ENCODE results near the gene BCL6. TPM values are rescaled to one million over a fixed set of nuclear protein-coding genes. Genes with fewer than 3 reads are reported as not detected.

Gene BCL6
- total and polyA plus RNA-seq, 9 of the 15 experiments (the other 6 are each of a cell fraction or from before 2014, with no cell fraction given), result 0.08 to 3.5 (median 1.6) TPM

- no peak overlapping the region for H3K27ac ChIP-seq (ENCODE audit: extremely low read depth, low read depth, low read length)
- POLR2A ChIA-PET, result interaction anchor here (0.9 to 2.8 kb wide), 2 partner anchors 9 to 359 kb away, joined by 3 to 15 read pairs; no protein-coding TSS in a partner anchor
- no peaks in the 10 kb centered on the region for H3K27me3 ChIP-seq (ENCODE audit: control insufficient read depth in 2 of 2, insufficient read depth in 2 of 2, low read length in 2 of 2)
- H3K4me2 ChIP-seq (ENCODE audit: insufficient read depth, low read length), result no peak overlapping the region
- intact Hi-C loops (cut with micrococcal nuclease) (loop anchor here (1.0 to 2.0 kb wide), 6 partner anchors 36 to 565 kb away; no protein-coding TSS in a partner anchor), in situ Hi-C loops (cut with MboI) (loop anchor here (5.0 kb wide), 2 partner anchors 361 to 451 kb away; no protein-coding TSS in a partner anchor)
- no peaks in the 10 kb centered on the region for H3K79me2 ChIP-seq (ENCODE audit: control insufficient read depth, insufficient read depth, low read length)
- H3K9me3 ChIP-seq (replicated peaks; ENCODE audit: control insufficient read depth, insufficient read depth, low read depth, low read length), result no peaks in the 10 kb centered on the region
- no peak overlapping the region for H3K4me3 ChIP-seq
- DNase-seq (ENCODE audit: extremely low read depth in 1 of 4, low spot score in 3 of 4) (peak; percentile 14 to 68 (median 38)), FAIRE-seq (peak; percentile 89), ATAC-seq (peak; percentile 93)
- CTCF ChIA-PET (ENCODE audit: low intra/inter-chr PET ratio), result interaction anchor here (0.6 to 5.2 kb wide), 11 partner anchors 36 to 1695 kb away, joined by 3 to 147 read pairs (median 4); no protein-coding TSS in a partner anchor
- BruUV-seq (replicated peaks), result no TSS peak
- no peak overlapping the region for H2AFZ ChIP-seq (ENCODE audit: low read depth, low read length)
- H3K9ac ChIP-seq (ENCODE audit: insufficient read depth in 1 of 2, low read depth in 2 of 2, low read length in 2 of 2), result no peak overlapping the region
- H3K4me1 ChIP-seq (replicated peaks in 1 of 2; ENCODE audit: control insufficient read depth in 2 of 2, insufficient read depth in 2 of 2, low read length in 2 of 2), result peaks cover 0 to 4% of the 10 kb centered on the region in 2 experiments; a peak in 1 of 5 replicates
- WGBS (ENCODE audit: insufficient coverage, low coverage, missing lambda C conversion rate), result 8% methylated on average over 5 of the region's 5 CpGs
- H4K20me1 ChIP-seq (replicated peaks; ENCODE audit: control insufficient read depth, insufficient read depth, low read length), result no peaks in the 10 kb centered on the region
- no peaks in the 10 kb centered on the region for H3K36me3 ChIP-seq (ENCODE audit: control insufficient read depth, insufficient read depth, low read length)
- H3K9me1 ChIP-seq (ENCODE audit: control insufficient read depth, insufficient read depth, low read length), result no peaks in the 10 kb centered on the region
- TF ChIP-seq CTCF (IDR thresholded peaks at IDR 0.05 in 2 of 3, conservative IDR thresholded peaks at IDR 0.05 in 1 of 3; ENCODE audit: insufficient read depth in 2 of 3, low read depth in 1 of 3, low read length in 3 of 3) (peak; percentile 68 to 81 (median 77)), SMC3 (conservative IDR thresholded peaks at IDR 0.05; ENCODE audit: insufficient read depth, low read depth, low read length) (peak; percentile 63; the same call in 1 of the 2 replicates), EGR1 (conservative IDR thresholded peaks at IDR 0.05) (peak; percentile 54), DEAF1 (CRISPR knock-in tag; IDR thresholded peaks at IDR 0.05) (peak; percentile 91), ZNF24 (IDR thresholded peaks at IDR 0.05) (peak; percentile 57; the same call in 1 of the 2 replicates), CBFA2T3 (IDR thresholded peaks at IDR 0.05) (peak; percentile 18; the same call in 1 of the 2 replicates), ZNF589 (CRISPR knock-in tag; IDR thresholded peaks at IDR 0.05; ENCODE audit: low read depth) (no peak), ZNF134 (CRISPR knock-in tag; conservative IDR thresholded peaks at IDR 0.05) (peak; percentile 33; the same call in 1 of the 2 replicates), STAG1 (CRISPR knock-in tag; IDR thresholded peaks at IDR 0.05; ENCODE audit: borderline replicate concordance) (peak; percentile 56; the same call in 1 of the 2 replicates), PCBP1 (IDR thresholded peaks at IDR 0.05; ENCODE audit: low read depth, low read length, poor library complexity, severe bottlenecking) (no peak), ETV1 (tag; conservative IDR thresholded peaks at IDR 0.05; ENCODE audit: low read depth) (peak; percentile 59; the same call in 1 of the 2 replicates), RAD21 (CRISPR knock-in tag; conservative IDR thresholded peaks at IDR 0.05 in 1 of 2, IDR thresholded peaks at IDR 0.05 in 1 of 2) (peak; percentile 92 to 95)
Measured at GRCh38 chr3:187678726-187679268, 66.5 kb downstream of the BCL6 start.
